Measurements from ENCODE around the gene GDI1.

- TF ChIP-seq CTCF (IDR thresholded peaks at IDR 0.05) (no peak), EP300 (IDR thresholded peaks at IDR 0.05) (no peak)
Measured at GRCh38 chrX:154441984-154442707, 5.2 kb downstream of the GDI1 start.

Measured in stomach (tissue), 4 donors.